Measurements from ENCODE around the gene TSPAN9. TPM values are rescaled to one million over a fixed set of nuclear protein-coding genes. Genes with fewer than 3 reads are reported as not detected.
A peak's percentile ranks its signal among the peaks of the same experiment; 100 is the strongest.

TSPAN9 gene
- total and polyA plus RNA-seq, 2 donors from 2014 or later: 62.4 to 81.6 TPM

- peaks cover 0 to 2% (median 0%) of the 10 kb centered on the region in 3 donors for H3K36me3 ChIP-seq (ENCODE audit: control insufficient read depth in 2 of 3, insufficient read depth in 3 of 3, low read length in 3 of 3)
- H3K9me3 ChIP-seq (ENCODE audit: control insufficient read depth in 2 of 3, insufficient read depth in 1 of 3, low read length in 3 of 3): no peaks in the 10 kb centered on the region
- no peak overlapping the region for H3K4me3 ChIP-seq (ENCODE audit: low read length in 3 of 3)
- TF ChIP-seq, protein P1, sequence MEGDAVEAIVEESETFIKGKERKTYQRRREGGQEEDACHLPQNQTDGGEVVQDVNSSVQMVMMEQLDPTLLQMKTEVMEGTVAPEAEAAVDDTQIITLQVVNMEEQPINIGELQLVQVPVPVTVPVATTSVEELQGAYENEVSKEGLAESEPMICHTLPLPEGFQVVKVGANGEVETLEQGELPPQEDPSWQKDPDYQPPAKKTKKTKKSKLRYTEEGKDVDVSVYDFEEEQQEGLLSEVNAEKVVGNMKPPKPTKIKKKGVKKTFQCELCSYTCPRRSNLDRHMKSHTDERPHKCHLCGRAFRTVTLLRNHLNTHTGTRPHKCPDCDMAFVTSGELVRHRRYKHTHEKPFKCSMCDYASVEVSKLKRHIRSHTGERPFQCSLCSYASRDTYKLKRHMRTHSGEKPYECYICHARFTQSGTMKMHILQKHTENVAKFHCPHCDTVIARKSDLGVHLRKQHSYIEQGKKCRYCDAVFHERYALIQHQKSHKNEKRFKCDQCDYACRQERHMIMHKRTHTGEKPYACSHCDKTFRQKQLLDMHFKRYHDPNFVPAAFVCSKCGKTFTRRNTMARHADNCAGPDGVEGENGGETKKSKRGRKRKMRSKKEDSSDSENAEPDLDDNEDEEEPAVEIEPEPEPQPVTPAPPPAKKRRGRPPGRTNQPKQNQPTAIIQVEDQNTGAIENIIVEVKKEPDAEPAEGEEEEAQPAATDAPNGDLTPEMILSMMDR (IDR thresholded peaks at IDR 0.05; ENCODE audit: borderline replicate concordance, extremely low read depth, insufficient read depth): no peak
- no peak overlapping the region for H3K9ac ChIP-seq (ENCODE audit: low read length in 3 of 3)
- intact Hi-C loops (cut with DNase I): no loop called here
- H3K4me1 ChIP-seq (ENCODE audit: control insufficient read depth in 2 of 3, insufficient read depth in 2 of 3, low read depth in 1 of 3, low read length in 3 of 3): peaks cover 4 to 39% (median 26%) of the 10 kb centered on the region in 3 donors
- no peak overlapping the region for H3K27ac ChIP-seq (ENCODE audit: low read depth in 2 of 2, low read length in 2 of 2)
- no peaks in the 10 kb centered on the region for H3K27me3 ChIP-seq (ENCODE audit: control insufficient read depth, insufficient read depth, low read length)
- FAIRE-seq (no peak), DNase-seq (no peak)
Measured at GRCh38 chr12:3128498-3129293, 51.5 kb downstream of the TSPAN9 start.

- FAIRE-seq: no peak
Measured at GRCh38 chr12:3129301-3130056, 52.3 kb downstream of the TSPAN9 start.

DNA sequence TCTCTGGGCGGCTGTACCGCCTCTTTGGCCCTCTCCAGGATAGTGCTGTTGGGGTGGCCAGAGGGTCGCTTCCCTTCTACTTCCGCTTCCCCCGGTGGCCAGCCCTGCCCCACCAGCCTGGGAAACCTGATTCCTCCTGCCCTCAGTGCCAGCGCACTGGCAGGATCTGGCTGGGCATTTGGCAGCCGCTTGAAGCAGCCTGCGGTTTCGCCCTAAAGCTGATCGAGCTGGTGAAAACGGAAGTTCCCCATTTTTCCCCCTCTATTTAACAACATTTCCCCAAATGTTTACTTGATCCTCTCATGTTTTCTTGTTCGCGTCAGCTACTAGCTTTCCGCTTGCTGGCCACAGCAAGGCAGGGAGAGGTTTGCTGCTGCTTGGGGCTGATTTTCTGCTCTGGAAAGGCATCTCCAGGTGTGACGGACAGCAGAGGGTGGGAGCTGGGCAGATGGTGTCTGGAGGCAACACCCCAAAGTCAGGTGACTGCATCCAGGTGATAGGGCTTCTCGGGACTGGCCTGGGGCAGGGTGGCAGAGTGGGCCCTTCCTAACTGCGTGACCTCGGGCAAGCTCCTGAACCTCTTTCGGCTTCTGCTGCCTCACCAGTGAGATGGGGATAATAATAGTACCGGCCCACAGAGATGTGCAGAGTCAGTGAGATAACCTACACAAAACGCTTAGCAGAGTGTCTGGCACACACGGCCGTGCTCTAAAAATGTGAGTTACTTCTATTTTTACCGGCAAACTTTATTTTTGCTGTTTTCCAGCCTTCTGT, 53.1 kb downstream of the TSPAN9 start:
- intact Hi-C loops (cut with DNase I): loop anchor here (5.0 kb wide), 1 partner anchor 142 kb away; no protein-coding TSS in a partner anchor
- Histone ChIP-seq H3K4me1 (ENCODE audit: control insufficient read depth in 2 of 3, insufficient read depth in 2 of 3, low read depth in 1 of 3, low read length in 3 of 3) (peaks cover 4 to 37% (median 26%) of the 10 kb centered on the region in 3 donors), H3K27me3 (ENCODE audit: control insufficient read depth, insufficient read depth, low read length) (no peaks in the 10 kb centered on the region), H3K27ac (ENCODE audit: low read depth in 2 of 2, low read length in 2 of 2) (peak overlapping the region; percentile 80 to 90), H3K36me3 (ENCODE audit: control insufficient read depth in 2 of 3, insufficient read depth in 3 of 3, low read length in 3 of 3) (peaks cover 0 to 2% (median 0%) of the 10 kb centered on the region in 3 donors), H3K9me3 (ENCODE audit: control insufficient read depth in 2 of 3, insufficient read depth in 1 of 3, low read length in 3 of 3) (no peaks in the 10 kb centered on the region), H3K9ac (ENCODE audit: low read length in 3 of 3) (peak overlapping the region in 2 of 3 donors; percentile 13 to 23), H3K4me3 (ENCODE audit: low read length in 3 of 3) (no peak overlapping the region)
- FAIRE-seq: no peak
- peak in 3 of 5 donors; percentile 47 to 86 (median 71) for DNase-seq
- TF ChIP-seq, protein P1 (IDR thresholded peaks at IDR 0.05; ENCODE audit: borderline replicate concordance, extremely low read depth, insufficient read depth): no peak

More at GRCh38 chr12:3129301-3130056, 52.3 kb downstream of the TSPAN9 start:
- TF ChIP-seq, protein P1 (IDR thresholded peaks at IDR 0.05; ENCODE audit: borderline replicate concordance, extremely low read depth, insufficient read depth): no peak
- no peak overlapping the region for H3K4me3 ChIP-seq (ENCODE audit: low read length in 3 of 3)
- H3K4me1 ChIP-seq (ENCODE audit: control insufficient read depth in 2 of 3, insufficient read depth in 2 of 3, low read depth in 1 of 3, low read length in 3 of 3): peaks cover 4 to 37% (median 26%) of the 10 kb centered on the region in 3 donors
- peak in 1 of 5 donors; percentile 24 for DNase-seq
- H3K9me3 ChIP-seq (ENCODE audit: control insufficient read depth in 2 of 3, insufficient read depth in 1 of 3, low read length in 3 of 3): no peaks in the 10 kb centered on the region
- no peaks in the 10 kb centered on the region for H3K27me3 ChIP-seq (ENCODE audit: control insufficient read depth, insufficient read depth, low read length)
- intact Hi-C loops (cut with DNase I): loop anchor here (5.0 kb wide), 1 partner anchor 143 kb away; no protein-coding TSS in a partner anchor
- H3K9ac ChIP-seq (ENCODE audit: low read length in 3 of 3): peak overlapping the region in 1 of 3 donors; percentile 13
- H3K36me3 ChIP-seq (ENCODE audit: control insufficient read depth in 2 of 3, insufficient read depth in 3 of 3, low read length in 3 of 3): peaks cover 0 to 2% (median 0%) of the 10 kb centered on the region in 3 donors
- peak overlapping the region; percentile 80 to 90 for H3K27ac ChIP-seq (ENCODE audit: low read depth in 2 of 2, low read length in 2 of 2)
